Epithelial cell of esophagus (primary cell): Measurements from ENCODE around the gene TMTC4.

ENCODE experiments used
- DNase-seq: peaks from one replicate; pipeline ENCODE4 v3.0.0; 2010; ENCODE audit warnings: low read depth
- H3K4me3 ChIP-seq: 2 replicates; pipeline ENCODE4 v1.5.1; 2011; ENCODE audit warnings: mild to moderate bottlenecking, low read length, control low read depth
- TF ChIP-seq, protein P1 (sequence below): IDR thresholded peaks from 2 replicates; pipeline ENCODE4 v1.5.1; 2011; ENCODE audit warnings: low read depth, mild to moderate bottlenecking, low read length, control low read depth, inconsistent platforms; ENCODE audit not compliant: insufficient read depth; ENCODE audit errors: missing control alignments

The TMTC4 gene

GRCh38 chr13:100675661-100676129 is 1.1 kb upstream of the TMTC4 start:
- H3K4me3 ChIP-seq: peak overlapping the region; percentile 69
- no peak for DNase-seq
- TF ChIP-seq, protein P1, sequence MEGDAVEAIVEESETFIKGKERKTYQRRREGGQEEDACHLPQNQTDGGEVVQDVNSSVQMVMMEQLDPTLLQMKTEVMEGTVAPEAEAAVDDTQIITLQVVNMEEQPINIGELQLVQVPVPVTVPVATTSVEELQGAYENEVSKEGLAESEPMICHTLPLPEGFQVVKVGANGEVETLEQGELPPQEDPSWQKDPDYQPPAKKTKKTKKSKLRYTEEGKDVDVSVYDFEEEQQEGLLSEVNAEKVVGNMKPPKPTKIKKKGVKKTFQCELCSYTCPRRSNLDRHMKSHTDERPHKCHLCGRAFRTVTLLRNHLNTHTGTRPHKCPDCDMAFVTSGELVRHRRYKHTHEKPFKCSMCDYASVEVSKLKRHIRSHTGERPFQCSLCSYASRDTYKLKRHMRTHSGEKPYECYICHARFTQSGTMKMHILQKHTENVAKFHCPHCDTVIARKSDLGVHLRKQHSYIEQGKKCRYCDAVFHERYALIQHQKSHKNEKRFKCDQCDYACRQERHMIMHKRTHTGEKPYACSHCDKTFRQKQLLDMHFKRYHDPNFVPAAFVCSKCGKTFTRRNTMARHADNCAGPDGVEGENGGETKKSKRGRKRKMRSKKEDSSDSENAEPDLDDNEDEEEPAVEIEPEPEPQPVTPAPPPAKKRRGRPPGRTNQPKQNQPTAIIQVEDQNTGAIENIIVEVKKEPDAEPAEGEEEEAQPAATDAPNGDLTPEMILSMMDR: no peak

GRCh38 chr13:100674872-100675660 is 471 bp upstream of the TMTC4 start:
- TF ChIP-seq, protein P1: peak; percentile 33
- DNase-seq: peak; percentile 99
- H3K4me3 ChIP-seq: peak overlapping the region; percentile 69

DNA sequence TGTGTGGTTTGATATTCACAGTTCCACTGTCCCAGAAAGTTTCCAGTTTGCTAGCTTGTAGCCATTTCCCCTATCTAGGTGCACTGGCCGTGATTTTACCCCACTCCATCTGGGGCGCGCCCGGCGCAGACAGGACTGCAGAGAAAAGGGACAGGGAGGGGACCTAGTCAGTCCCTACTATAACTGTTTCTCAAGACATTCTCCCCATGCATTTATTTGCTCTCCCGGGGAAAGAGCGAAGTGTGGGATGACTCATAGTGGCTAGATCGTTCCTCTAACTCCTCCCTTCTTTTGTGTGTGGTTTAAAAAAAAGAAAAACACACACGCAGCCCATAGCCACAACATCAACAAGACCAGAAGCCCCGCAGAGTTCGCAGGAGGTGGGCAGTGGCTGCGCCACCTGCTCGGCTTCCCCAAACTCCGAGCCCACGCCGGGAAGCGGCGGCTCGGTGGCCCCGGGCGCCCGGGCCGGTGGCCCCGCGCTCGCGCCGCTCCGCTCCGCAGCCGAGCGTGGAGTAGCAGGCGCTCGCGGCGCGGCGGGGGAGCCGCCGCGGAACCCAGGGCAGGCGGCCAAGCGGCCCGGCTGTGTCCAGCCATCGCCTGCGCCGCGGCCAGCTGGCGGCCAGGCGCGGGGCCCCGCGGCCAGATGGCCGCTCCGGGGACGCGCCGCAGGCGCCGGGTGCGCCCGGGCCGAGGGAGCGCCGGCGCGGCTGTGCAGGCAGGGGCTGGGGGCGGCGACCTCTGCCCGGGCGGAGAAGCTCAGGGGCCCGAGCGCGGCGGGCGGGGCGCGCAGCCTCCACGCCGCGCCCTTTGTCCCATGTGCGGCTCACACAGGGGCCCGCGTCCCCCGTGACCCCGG is 653 bp downstream of the TMTC4 start:
- DNase-seq: peak; percentile 84
- peak overlapping the region; percentile 55 for H3K4me3 ChIP-seq
- TF ChIP-seq, protein P1: no peak

- H3K4me3 ChIP-seq: peak overlapping the region; percentile 55
- no peak for DNase-seq
- TF ChIP-seq, protein P1: no peak
Measured at GRCh38 chr13:100673376-100673712, 1.3 kb downstream of the TMTC4 start.

DNA sequence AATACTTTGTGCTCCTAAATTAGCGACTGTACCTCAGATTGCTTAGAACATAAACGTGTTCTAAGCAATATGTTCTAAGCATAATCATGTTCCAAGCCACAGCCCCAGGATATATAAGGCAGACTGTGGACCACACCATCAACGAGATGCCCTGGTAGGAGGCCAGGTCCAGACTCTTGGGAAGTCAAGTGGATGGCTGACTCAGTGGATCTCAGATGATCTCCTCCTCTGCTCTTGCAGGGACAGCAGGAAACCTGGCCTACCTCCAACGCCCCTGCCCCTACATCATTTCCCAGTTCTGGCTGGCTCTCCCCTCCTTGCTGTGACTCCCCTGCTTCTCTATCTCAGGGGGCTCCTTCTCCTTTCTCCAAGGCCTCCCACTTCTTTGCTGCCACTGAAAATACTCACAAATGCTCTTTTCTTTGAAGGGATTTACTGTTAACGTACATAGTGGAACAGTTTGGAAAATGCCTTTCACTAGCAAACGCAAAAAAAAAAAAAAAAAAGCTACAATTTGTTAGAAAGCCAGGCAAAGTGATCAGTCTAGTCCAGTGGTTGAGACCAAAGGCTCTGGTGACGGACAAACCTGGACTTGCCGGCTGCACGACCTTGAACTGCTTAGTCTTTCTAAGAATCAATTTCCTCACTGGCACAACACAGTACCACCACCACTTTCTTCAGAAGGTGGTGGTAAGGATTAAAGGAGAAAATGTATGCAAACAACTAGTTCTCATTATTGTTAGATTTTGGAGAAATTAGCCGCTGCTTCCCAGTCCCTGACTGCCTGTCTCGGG is 3.0 kb downstream of the TMTC4 start:
- no peak for DNase-seq
- TF ChIP-seq, protein P1: no peak
- no peak overlapping the region for H3K4me3 ChIP-seq

DNA sequence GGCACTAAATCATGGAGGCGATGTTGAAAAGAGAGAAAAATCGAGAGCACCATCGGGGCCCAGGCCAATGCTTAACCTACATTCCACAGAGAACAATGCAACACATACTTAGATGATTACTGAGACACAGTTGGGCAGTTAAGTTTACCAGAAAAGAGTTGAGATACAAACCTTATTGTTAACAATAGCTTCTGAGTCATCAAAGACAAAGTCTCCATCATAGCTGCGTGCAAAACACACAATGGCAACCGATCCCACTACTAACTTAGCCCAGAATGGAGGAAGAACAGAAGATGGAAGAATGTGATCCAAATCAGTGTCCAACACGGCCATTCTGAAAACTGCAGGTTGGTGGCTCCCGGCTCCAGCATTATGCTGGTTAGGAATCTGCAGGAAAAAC is 6.2 kb downstream of the TMTC4 start:
- TF ChIP-seq, protein P1: no peak
- peak; percentile 30 for DNase-seq
- no peak overlapping the region for H3K4me3 ChIP-seq
